NCI-H2171 treated with DMSO at 0.1 percent for 48 hours (cell line): ENCODE measurements around the gene CRYGN.

ENCODE experiments used
- DNase-seq: peaks from one replicate; lab custom pipeline; 2025; lab: John Stamatoyannopoulos, UW

Gene CRYGN

GRCh38 chr7:151406886-151407583 lies 32.9 kb downstream of the CRYGN start:
- DNase-seq: no peak

DNA sequence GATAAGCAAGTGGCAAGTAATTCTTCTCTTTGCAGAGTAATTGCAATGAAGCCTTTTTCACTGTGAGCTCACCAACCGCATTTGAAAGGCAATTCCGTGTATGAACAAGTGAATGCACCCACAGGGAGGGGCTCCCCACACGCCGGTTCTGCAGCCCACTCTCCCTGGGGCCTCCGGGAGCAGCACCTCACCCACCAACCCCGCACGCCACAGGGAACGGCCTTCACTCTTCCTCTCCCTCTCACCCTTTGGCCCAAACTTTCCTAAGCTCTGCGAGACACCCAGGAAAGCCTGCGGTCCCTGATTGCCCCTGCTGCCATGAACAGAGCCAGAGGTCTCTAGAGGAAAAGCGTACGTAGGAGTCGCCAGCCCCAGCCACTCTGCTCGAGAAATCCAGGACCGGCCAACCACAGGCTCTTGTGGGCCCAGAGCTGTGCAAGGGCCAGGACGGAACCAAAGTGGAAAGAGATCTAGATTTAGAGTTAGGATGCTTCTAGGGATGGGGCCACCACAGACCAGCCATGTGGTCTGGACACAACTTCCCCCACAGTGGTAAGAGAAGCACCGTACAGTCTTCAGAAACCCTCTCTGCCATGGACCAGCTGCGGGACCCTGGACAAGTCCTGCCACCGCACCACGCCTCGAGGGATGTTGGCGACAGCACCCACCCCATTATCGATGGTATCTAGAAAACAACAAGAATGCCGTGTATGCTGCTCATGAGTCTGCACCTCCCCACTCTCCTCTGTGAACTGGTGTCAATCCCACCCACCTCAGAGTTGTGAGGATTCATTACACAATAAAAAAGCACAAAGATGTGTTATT lies 33.7 kb downstream of the CRYGN start:
- no peak for DNase-seq

DNA sequence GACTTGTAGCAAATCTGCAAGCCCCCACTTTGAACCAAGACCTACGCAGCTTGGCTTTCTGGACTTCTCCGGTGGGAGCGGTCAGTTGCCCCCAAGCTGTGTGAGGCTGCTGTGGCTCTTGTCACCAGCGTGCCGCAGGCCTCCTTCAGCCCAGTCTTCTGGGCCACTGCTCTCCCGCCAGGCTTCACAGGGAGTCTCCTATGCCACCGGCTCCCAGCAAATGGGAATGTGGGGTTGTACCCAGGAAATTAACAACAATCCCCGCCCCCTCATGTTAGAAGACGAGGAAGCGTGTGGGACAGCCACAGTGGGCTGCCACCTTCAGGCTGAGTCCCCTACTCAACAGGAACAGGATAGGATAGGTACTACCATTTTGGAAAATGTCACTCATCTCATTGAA lies 34.4 kb downstream of the CRYGN start:
- no peak for DNase-seq

GRCh38 chr7:151405056-151405455 lies 34.9 kb downstream of the CRYGN start:
- DNase-seq: no peak

DNA sequence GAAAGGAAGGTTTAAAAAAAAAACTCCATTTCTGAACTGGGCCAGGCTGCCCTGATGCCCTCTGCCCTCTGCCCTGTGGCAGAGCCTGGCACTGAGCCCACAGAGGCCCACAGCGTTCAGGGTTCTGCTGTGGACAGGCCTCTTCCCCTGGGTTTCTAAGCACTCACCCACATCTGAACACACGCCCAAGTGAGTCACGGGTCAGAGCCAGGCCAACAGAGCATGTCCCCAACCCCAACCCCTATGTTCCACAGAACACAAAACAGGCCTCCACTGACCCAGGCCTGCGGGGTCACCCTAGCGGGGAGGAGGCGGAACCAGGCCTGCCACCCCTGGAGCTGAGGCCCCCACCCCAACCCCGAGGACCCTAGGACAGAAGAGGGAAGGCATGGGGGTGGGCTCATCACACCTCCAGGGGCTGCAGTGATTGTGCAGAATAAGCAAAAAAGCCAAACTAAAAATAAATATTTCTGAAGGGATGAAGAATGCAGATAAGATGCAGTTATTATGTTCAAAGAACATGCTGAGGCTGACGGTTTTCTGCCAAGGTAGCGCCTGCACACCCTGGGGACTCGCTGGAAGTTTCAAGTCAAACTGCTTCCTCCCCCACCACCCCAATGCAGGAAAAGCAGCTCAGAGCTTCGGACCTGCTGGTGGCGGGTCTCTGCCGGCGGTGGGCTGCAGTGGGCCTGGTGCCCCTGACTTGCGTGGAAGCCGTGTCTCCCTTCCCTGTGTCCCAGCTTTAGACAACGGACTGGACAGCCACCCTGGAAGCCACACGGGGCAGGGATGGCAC lies 35.5 kb downstream of the CRYGN start:
- DNase-seq: no peak

DNA sequence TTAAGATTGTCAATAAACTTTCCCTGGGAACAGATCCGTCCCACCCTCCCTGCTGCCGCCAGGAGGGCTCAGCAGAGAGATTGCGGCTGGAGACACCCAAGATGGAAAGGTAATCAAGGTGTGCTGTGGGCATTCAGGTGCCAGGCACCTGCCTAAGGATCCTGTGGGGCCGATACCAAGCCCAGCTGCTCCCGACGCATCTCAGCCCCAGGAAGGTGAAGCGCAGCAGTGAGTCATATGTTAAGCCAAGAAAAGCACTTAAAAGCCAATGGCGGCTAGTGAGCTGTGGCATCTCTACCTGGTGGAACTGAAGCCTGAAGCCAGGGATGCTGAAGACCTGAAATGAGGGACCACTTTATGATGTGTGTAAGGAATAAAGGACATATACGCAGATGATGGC lies 36.2 kb downstream of the CRYGN start:
- no peak for DNase-seq

GRCh38 chr7:151402029-151402835 lies 37.7 kb downstream of the CRYGN start:
- DNase-seq: no peak

DNA sequence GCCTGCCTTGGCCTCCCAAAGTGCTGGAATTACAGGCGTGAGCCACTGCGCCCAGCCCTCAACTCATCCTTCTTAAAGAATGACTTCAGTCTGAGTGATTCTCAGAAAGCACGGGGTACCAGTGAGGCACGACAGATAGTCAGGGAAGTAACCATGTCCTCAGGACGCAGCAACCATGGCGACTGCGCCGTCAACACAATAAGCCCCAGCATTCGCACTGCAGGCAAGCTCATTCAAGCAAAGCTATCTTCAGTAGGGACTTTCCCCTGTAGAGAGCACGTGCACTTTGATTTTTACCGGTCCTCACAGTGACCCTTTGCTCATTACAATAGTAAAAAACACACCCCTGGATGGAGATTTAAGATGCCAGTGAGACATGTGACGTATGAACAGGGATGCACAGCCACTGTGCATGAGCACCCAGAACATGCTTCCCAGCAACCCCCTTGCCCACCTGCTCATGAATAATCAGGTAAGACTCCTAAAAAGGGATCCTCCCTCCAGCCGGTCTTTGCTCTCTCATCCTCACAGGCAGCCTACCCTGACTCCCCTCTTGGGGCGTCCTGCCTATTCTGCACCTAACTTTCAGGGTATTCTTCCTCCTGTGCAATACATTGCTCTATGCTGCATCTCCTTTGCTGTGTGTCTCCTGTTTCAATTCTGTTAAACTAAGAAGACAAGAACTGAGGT lies 39.2 kb downstream of the CRYGN start:
- no peak for DNase-seq

GRCh38 chr7:151399906-151400305 lies 40.0 kb downstream of the CRYGN start:
- DNase-seq: no peak

GRCh38 chr7:151399305-151399601 lies 40.7 kb downstream of the CRYGN start:
- DNase-seq: no peak

GRCh38 chr7:151398446-151399304 lies 41.3 kb downstream of the CRYGN start:
- DNase-seq: no peak

DNA sequence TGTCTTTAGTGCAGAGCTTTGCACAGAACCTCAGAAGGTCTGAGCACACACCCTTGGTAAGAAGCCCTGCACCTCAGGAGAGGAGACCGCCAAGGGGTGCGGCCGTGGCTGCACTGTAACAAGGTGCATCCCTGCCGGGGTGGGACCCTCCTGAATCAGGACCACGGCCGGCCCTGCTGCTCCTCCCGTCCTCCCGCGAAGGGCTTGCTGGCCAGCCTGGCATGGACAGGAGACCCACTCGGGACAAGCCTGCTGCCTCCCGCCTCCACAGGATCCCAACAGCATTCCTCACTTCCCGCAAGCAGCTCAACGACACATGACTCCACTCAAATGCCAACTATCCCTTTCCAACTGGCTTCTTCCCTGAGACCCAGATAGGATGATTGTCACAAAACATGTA lies 42.9 kb downstream of the CRYGN start:
- no peak for DNase-seq

GRCh38 chr7:151396328-151396970 lies 43.5 kb downstream of the CRYGN start:
- DNase-seq: no peak

GRCh38 chr7:151395036-151395367 lies 44.9 kb downstream of the CRYGN start:
- no peak for DNase-seq

DNA sequence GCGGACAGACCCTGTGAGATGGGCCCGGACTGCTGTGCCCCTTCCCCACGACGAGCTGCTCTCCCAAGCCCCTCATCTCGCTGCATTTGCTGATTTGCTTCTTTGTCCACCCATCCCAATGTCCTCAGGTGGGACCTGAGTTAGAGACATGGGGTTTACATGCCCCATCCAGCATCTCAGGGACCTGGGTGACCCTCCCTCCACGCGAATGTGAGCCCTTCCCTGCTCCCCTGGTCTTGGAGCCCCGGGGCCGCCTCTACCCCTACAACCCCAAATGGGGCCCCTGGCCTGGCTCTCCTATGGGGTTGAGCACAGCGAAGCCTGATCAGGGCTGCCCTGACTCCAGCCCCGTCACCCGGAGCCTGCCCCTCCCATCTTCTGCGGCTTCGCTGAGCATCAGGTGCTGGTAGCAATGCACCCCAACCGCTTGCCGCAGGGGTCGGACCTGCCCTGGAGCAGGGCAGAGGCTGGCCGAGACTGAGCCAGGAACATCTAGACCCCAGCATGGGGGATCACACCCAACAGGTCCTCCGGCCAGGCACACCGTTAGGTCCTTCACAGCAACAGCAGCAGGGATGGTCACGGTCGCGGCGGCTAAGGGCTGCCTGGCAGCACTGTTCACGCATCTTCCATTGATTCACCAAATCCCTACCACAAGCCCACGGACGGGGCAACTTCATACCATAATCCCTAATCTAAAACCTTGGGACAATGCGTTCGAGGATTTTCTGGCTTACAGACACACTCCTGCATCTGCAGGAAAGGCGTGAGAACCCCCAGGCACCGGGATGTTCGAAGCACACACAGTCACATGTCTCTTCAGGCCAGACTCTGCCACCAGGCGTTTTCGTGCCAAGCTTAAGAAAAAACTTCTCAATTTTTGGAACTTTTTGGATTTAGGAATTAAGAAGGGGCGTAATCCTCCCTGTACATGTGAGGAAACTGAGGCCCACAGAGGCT lies 45.6 kb downstream of the CRYGN start:
- DNase-seq: no peak

GRCh38 chr7:151393031-151393977 lies 46.6 kb downstream of the CRYGN start:
- DNase-seq: no peak

DNA sequence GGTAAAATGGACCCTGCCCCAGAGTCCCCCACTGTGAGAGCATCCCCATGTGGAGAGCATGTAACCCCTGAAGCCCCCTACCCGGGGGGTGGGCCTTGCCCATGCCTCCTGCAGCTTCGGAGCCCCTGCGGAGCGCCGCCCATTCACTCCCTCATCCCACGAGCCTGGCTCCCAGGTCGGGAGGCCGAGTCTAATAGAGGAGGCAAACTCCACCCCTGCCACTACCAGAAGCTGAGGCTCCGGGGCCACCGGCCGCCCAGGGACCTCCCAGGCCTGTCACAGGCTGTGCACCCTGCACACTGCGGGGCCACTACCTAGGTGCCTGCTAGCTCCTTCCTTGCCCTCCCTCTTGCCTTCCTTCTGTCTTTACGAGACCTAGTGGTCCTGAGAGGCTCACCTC lies 47.5 kb downstream of the CRYGN start:
- DNase-seq: no peak

- no peak for DNase-seq
Measured at GRCh38 chr7:151392002-151392401, 47.9 kb downstream of the CRYGN start.
